Measurements from ENCODE around the gene PPP2R5C.

PPP2R5C gene

DNA sequence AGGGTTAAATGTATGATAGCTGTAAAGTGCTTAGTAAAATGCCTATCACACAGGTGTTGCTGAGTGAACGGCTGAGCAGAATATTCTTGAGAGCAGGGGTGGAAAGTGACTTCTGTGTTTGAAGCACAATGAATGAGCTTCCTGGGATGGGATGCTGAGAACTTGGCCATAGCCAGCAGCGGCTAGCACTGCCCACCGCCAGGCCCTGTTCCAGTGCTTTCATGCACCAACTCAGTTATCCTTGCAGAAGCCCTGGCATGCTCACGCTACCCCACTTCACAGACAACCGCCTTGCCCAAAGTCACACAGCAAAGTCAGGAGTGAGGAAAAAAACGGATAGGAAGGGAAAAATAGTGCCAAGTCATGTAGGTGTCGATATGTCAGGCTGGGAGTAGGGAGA, 213.7 kb downstream of the PPP2R5C start:
- DNase-seq: no peak
